Activated CD4-positive, alpha-beta T cell treated with anti-CD3 and anti-CD28 coated beads, Interleukin-2, amount 50 U/mL, for 24 hours (primary cell): ENCODE data around the gene ROBO3.

Experiments used
- DNase-seq, 2 donors: peaks; one replicate each; pipeline ENCODE4 v3.0.0-alpha.2; 2020; ENCODE audit warnings: low read depth in 1 of 2, low spot score in 1 of 2

Gene ROBO3

GRCh38 chr11:124875943-124876817 lies 10.9 kb downstream of the ROBO3 start:
- peak; percentile 65 to 71 for DNase-seq

GRCh38 chr11:124876818-124877630 lies 11.8 kb downstream of the ROBO3 start:
- no peak for DNase-seq

GRCh38 chr11:124877631-124877909 lies 12.3 kb downstream of the ROBO3 start:
- no peak for DNase-seq

- DNase-seq, result no peak
Measured at GRCh38 chr11:124877910-124878758, 12.9 kb downstream of the ROBO3 start.

GRCh38 chr11:124878759-124879492 lies 13.7 kb downstream of the ROBO3 start:
- DNase-seq, result no peak

- DNase-seq, result no peak
Measured at GRCh38 chr11:124879493-124880289, 14.5 kb downstream of the ROBO3 start.

- DNase-seq, result no peak
Measured at GRCh38 chr11:124880290-124880611, 15.0 kb downstream of the ROBO3 start.

GRCh38 chr11:124880958-124881357 lies 15.7 kb downstream of the ROBO3 start:
- DNase-seq, result no peak

- DNase-seq, result no peak
Measured at GRCh38 chr11:124882339-124883071, 17.3 kb downstream of the ROBO3 start.

GRCh38 chr11:124884340-124884739 lies 19.1 kb downstream of the ROBO3 start:
- no peak for DNase-seq

GRCh38 chr11:124884869-124885479 lies 19.7 kb downstream of the ROBO3 start:
- no peak for DNase-seq

- DNase-seq, result no peak
Measured at GRCh38 chr11:124886476-124886875, 21.2 kb downstream of the ROBO3 start.

- no peak for DNase-seq
Measured at GRCh38 chr11:124886978-124887666, 21.9 kb downstream of the ROBO3 start.

- DNase-seq, result no peak
Measured at GRCh38 chr11:124887667-124888013, 22.4 kb downstream of the ROBO3 start.

- DNase-seq, result no peak
Measured at GRCh38 chr11:124889191-124890091, 24.2 kb downstream of the ROBO3 start.

GRCh38 chr11:124890151-124890550 lies 24.9 kb downstream of the ROBO3 start:
- DNase-seq, result no peak

- DNase-seq, result no peak
Measured at GRCh38 chr11:124890683-124891372, 25.6 kb downstream of the ROBO3 start.
